ENCODE measurements around the gene RIC8A.

GRCh38 chr11:201966-202365, 5.5 kb upstream of the RIC8A start:
- TF ChIP-seq, protein P1, sequence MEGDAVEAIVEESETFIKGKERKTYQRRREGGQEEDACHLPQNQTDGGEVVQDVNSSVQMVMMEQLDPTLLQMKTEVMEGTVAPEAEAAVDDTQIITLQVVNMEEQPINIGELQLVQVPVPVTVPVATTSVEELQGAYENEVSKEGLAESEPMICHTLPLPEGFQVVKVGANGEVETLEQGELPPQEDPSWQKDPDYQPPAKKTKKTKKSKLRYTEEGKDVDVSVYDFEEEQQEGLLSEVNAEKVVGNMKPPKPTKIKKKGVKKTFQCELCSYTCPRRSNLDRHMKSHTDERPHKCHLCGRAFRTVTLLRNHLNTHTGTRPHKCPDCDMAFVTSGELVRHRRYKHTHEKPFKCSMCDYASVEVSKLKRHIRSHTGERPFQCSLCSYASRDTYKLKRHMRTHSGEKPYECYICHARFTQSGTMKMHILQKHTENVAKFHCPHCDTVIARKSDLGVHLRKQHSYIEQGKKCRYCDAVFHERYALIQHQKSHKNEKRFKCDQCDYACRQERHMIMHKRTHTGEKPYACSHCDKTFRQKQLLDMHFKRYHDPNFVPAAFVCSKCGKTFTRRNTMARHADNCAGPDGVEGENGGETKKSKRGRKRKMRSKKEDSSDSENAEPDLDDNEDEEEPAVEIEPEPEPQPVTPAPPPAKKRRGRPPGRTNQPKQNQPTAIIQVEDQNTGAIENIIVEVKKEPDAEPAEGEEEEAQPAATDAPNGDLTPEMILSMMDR (IDR thresholded peaks at IDR 0.05): no peak
- no peak for TF ChIP-seq POLR2A (IDR thresholded peaks at IDR 0.05)
